DLD1 (cell line): ENCODE measurements around the gene HOMER1.

Source experiments
- in situ Hi-C: cut with HindIII; loops from 2 replicates; pipeline ENCODE4 v1.10.0; 2017; ENCODE audit warnings: low sequenced_read_pairs

HOMER1 gene

GRCh38 chr5:79436224-79436623 is 77.7 kb downstream of the HOMER1 start:
- in situ Hi-C loops: no loop called here

DNA sequence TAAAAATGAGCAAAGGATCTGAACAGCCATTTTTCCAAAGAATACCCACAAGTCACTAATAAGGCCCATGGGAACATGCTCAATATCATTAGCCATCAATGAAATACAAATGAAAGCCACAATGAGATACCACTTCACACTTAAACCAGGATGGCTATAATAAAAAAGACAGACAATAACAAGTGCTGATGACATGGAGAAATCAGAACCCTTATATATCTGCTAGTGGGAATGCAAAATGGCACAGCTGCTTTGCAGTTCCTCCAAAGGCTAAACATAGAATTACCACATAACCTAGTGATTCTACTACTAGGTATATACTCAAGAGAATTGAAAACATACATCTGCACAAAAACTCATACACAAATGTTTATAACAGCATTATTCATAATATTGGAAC is 83.7 kb downstream of the HOMER1 start:
- in situ Hi-C loops: no loop called here

- in situ Hi-C loops: no loop called here
Measured at GRCh38 chr5:79423296-79423695, 90.6 kb downstream of the HOMER1 start.

DNA sequence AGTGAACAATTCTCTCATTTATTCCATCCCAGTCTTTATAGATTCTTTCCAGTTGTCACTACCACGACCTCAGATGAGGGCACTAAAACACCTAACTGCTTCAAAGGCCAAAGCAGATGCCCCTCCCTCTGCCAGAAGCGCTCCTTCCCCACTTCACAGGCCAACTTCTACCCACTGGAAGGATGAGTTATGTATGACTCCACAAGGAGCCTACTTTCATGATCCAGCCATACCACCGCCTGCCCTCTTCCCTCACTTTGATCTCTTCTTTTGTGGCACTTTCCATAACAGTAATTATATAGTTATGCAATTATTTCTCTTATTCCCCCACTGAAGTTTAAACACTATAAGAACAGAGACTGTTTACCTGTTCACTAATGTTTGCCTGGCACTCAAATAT is 93.7 kb downstream of the HOMER1 start:
- in situ Hi-C loops: no loop called here

GRCh38 chr5:79418276-79418675 is 95.7 kb downstream of the HOMER1 start:
- in situ Hi-C loops: no loop called here

DNA sequence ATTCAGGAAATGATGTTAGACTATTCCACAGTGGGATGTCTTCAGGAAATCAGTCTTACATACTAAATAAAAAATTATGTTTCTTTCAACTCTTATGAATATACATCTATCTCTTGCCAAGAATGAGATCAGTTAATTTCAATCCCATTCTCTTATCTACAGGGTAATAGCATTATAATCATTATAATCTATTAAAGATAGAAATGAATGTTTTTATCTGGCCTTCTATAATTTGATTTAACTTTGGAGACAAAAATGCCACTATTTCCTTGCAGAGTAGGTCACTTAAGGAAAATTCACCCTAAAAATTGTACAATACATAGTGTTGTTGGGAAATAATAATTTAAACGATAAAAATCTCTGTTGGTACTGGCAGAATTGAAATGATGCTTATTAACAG is 96.4 kb downstream of the HOMER1 start:
- in situ Hi-C loops: no loop called here

- in situ Hi-C loops: no loop called here
Measured at GRCh38 chr5:79416499-79416898, 97.4 kb downstream of the HOMER1 start.

- in situ Hi-C loops: no loop called here
Measured at GRCh38 chr5:79413112-79413511, 100.8 kb downstream of the HOMER1 start.

DNA sequence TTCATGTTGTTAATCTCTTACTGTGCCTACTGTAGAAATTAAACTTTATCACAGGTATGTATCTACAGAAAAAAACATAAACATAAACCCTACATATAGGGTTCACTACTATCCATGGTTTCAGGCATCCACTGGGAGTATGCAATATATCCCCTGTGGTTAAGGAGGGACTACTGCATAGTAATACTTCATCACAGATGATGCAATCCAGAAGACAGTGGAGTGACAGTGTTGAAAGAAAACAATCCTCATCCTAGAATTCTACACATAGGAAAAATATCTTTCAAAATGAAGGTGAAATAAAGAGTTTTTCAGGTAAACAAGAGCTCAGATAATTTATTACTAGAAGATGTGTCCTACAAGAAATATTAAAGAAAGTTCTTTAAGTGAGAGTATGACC is 105.9 kb downstream of the HOMER1 start:
- in situ Hi-C loops: no loop called here

GRCh38 chr5:79407591-79407990 is 106.3 kb downstream of the HOMER1 start:
- in situ Hi-C loops: no loop called here

DNA sequence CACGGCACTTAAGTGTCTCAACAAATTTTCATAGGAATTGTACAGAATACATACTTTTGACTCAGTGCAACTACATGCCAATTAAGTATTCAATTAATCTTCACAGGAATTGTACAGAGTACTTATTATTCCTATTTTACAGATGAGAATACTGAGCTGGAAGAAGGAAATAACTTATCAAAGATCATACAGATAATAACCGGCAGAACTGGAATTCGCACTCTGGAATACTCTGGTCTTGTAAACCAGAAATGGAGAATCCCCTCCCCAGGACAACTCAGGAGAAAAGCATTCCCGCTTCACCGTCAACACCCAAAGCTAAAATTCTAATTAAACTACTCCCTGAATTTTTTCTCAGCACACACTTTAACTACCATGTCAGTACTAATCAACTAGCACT is 112.7 kb downstream of the HOMER1 start:
- in situ Hi-C loops: no loop called here

DNA sequence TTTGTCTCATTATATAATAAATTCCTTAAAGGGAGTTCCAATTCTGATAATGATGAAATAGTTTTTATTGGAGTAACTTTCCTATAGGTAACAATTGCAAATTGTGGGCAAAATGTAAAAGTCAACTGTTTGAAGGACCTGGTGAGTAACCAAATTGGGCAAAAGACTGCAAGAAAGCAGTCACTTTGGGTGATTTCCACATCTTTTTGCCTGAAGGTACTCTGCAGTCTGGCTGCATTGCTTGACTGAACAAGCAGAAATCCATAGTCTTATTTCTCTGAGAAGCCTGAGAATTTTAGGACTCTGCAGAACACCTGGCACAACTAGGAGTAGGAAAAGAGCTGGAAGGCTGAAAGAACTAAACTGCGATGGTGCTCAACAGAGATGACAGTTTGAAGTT is 114.9 kb downstream of the HOMER1 start:
- in situ Hi-C loops: no loop called here

DNA sequence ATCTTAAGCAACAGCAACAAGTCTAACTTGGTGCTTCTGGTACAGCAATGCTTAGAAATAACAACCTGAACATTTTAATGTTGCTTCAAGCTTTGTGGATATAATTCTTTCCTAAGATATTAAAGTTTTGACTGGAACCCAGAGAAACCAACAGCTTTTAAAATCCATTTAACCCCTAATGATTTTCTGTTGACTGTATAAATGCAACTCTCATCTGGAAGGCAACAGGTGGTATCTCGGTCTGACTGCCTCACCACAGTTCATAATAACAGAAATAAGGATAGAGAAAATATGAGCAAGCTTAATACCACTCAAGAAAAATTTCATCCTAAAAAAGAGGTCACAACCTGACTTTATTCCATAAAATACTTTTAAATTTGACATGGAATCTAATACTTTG is 116.9 kb downstream of the HOMER1 start:
- in situ Hi-C loops: no loop called here

- in situ Hi-C loops: no loop called here
Measured at GRCh38 chr5:79396265-79396664, 117.7 kb downstream of the HOMER1 start.

DNA sequence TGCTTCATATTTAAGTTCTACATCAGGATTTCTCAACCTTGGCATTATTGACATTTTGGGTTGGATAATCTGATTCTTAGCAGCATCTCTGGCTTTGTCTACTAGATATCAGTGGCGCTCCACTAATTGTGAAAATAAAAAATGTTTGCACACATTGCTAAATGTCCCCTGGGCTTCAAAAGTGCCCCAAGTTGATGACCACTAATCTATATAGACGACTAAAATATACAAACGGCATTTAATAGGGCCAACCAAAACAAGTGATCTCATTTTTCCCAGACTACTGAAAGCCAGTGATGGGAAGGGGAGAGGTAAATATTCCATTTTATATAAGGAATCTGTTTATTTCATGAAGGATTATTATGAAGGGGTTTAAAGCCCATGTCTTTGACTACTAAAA is 118.6 kb downstream of the HOMER1 start:
- in situ Hi-C loops: no loop called here

DNA sequence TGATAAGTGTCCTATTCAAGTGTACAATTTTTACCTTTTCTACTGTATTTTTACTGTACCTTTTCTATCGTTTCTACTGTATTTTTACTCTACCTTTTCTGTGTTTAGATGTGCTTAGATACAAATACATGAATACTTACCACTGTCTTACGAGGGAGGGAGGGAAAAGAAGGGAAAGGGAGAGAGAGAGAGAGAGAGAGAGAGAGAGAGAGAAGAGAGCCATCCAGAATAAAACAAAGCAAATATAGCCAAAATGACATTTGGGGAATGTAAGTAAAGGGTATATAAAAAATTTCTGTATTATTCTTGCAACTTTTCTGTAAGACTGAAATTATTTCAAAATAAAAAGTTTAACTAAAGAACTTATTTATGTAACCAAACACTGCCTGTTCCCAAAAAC is 121.2 kb downstream of the HOMER1 start:
- in situ Hi-C loops: no loop called here

GRCh38 chr5:79386679-79387078 is 127.3 kb downstream of the HOMER1 start:
- in situ Hi-C loops: loop anchor here (10.0 kb wide), 1 partner anchor 82 kb away; no protein-coding TSS in a partner anchor

DNA sequence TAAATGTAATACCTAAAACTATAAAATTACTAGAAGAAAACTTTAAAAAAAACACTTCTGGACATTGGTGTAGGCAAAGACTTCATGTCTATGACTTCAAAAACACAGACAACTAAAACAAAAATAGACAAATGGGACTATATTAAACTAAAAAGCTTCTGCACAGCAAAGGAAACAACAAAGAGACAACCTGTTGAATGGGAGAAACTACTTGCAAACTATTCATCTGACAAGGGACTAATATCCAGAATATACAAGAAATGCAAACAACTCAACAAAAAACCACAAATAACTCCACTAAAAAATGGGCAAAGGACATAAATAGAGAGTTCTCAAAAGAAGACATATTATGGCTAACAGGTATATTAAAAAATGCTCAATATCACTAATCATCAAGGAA is 128.8 kb downstream of the HOMER1 start:
- in situ Hi-C loops: loop anchor here (10.0 kb wide), 1 partner anchor 80 kb away; no protein-coding TSS in a partner anchor

DNA sequence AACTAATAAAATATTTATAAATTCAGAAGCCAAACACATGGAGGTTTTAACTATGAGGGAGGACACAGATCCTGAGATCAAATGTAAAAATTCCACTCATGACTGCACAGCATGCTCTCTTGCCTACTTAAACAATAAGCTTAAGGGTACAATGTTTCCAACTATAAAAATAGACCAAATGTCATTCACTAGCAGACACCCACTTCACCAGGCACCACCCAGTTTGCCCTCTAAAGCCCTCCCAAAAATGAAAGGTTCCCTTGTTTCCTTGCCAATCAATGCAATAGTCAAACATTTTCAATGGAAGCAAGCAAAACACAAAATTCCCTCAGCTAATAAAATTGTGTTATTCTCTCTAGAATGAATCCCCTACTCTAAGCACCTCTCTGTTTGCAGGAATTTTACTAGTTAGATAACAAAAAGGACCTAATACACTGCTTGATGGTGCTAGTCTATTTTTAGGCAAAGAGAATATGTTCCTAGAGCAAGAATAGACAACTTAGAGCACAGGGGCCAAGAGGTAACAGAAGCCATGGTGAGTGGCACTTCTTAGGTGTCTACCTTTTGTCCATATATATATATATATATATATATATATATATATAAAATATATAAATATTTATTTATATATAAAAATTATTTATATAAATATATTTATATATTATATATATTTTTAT is 135.3 kb downstream of the HOMER1 start:
- in situ Hi-C loops: no loop called here

DNA sequence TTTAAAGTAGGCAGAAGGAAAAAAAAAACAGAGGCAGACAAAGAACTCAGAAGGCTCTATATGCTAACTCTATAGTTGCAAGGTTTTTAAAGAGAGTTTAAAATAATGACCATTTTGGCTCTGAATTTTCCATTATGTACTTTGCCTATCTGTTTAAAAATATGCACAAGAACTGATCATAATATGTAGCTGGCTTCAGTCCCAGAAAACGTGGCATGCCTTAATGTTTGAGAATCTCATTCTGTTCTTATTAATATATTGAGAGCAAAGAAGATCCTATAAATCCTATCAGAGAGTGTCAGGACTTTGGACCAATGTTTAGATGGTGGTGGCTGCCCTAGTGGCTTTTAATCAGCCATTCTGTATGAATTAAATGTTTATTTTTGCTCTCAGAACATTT is 156.5 kb downstream of the HOMER1 start:
- in situ Hi-C loops: no loop called here

- in situ Hi-C loops: no loop called here
Measured at GRCh38 chr5:79349881-79350280, 164.1 kb downstream of the HOMER1 start.

GRCh38 chr5:79349047-79349446 is 164.9 kb downstream of the HOMER1 start:
- in situ Hi-C loops: no loop called here

- in situ Hi-C loops: no loop called here
Measured at GRCh38 chr5:79346420-79346824, 167.5 kb downstream of the HOMER1 start.
